ENCODE results near the gene ZW10.

Gene ZW10

GRCh38 chr11:113732092-113732491, 41.4 kb downstream of the ZW10 start:
- no peak overlapping the region for H3K18ac ChIP-seq (ENCODE audit: low read depth in 1 of 2, low read length in 2 of 2)
- no peak overlapping the region for H2BK12ac ChIP-seq (ENCODE audit: low read length in 2 of 2)
- no peak overlapping the region for H2BK120ac ChIP-seq (ENCODE audit: low read depth, low read length)
- no peaks in the 10 kb centered on the region for H3K9me3 ChIP-seq (ENCODE audit: control insufficient read depth, low read length)
- no peak overlapping the region for H2BK5ac ChIP-seq (ENCODE audit: low read depth, low read length, poor library complexity, severe bottlenecking)
- no peaks in the 10 kb centered on the region for H3K79me1 ChIP-seq (replicated peaks; ENCODE audit: low read length, poor library complexity, severe bottlenecking)
- H3K4ac ChIP-seq (ENCODE audit: low read depth in 1 of 2, low read length in 2 of 2): no peak overlapping the region
- 93% methylated on average over 5 of the region's 5 CpGs for WGBS
- no peak overlapping the region for H2AK5ac ChIP-seq (ENCODE audit: low read length, severe bottlenecking)
- no peak overlapping the region for H2AFZ ChIP-seq (ENCODE audit: low read depth, low read length)
- H3K4me1 ChIP-seq (ENCODE audit: control insufficient read depth, insufficient read depth, low read depth, low read length): no peaks in the 10 kb centered on the region
- no peak overlapping the region for H3K23ac ChIP-seq (ENCODE audit: low read length in 2 of 2)
- H3K27me3 ChIP-seq (ENCODE audit: control insufficient read depth in 1 of 2, insufficient read depth in 1 of 2, low read length in 2 of 2): no peaks in the 10 kb centered on the region
- no peak overlapping the region for H3K14ac ChIP-seq (ENCODE audit: low read length in 2 of 2)
- no peak for DNase-seq
- no peak overlapping the region for H3K4me3 ChIP-seq (ENCODE audit: insufficient read depth in 1 of 2, low read depth in 1 of 2, low read length in 2 of 2)
- no peak overlapping the region for H4K8ac ChIP-seq (ENCODE audit: low read length)
- H2BK15ac ChIP-seq (ENCODE audit: low read depth, poor library complexity, severe bottlenecking): no peak overlapping the region
- H3K27ac ChIP-seq (ENCODE audit: low read length, poor library complexity, severe bottlenecking): no peak overlapping the region
- peaks cover 4 to 44% of the 10 kb centered on the region in 2 experiments for H3K36me3 ChIP-seq (ENCODE audit: control insufficient read depth in 1 of 2, insufficient read depth in 2 of 2, low read depth in 1 of 2, low read length in 2 of 2)
- no peak overlapping the region for H3K9ac ChIP-seq (ENCODE audit: low read length)
- no peak overlapping the region for H3K4me2 ChIP-seq (ENCODE audit: low read length, poor library complexity, severe bottlenecking)
- H4K91ac ChIP-seq (ENCODE audit: low read length): no peak overlapping the region

DNA sequence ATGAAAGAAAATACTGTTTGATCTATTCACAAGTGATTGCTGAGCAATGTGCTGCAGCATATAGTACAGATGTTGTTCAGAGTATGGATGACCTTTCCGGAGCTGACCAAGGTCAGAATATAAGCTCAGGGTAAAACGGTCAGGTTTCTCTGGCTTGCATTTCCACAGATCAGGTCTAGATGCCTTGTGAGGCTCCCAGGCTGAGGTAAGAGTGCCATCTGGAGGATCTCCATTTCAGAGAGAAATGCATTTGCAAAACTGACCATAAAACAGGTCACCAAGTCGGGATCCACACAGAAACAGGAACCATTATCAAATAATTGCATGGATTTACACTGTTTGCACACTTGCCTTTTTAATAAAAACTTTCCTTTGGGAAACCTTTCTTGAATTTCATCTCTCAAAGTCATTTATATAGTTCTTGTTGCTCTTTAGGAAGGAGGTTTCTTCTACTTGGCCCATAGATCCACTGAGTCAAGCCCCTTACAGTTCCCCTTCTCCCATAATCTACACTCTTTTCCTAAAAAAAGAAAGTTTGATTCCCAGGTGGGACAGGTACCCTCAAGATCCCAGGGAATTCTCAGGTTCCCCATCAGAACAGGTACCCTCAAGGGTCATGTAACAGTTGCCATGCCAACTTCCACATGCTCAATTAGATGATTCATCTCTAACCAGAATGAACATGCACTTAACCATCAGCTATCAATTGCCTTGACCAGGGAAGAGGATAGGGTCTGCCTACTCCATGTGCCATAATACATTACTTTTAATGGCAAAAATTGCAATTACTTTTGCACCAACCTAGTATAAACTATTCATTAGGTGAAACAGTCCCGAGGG, 42.4 kb downstream of the ZW10 start:
- WGBS: 62% methylated on average over 3 of the region's 4 CpGs
- no peaks in the 10 kb centered on the region for H3K9me3 ChIP-seq (ENCODE audit: control insufficient read depth, low read length)
- no peak overlapping the region for H3K14ac ChIP-seq (ENCODE audit: low read length in 2 of 2)
- H2BK5ac ChIP-seq (ENCODE audit: low read depth, low read length, poor library complexity, severe bottlenecking): no peak overlapping the region
- H2BK120ac ChIP-seq (ENCODE audit: low read depth, low read length): no peak overlapping the region
- no peak overlapping the region for H4K91ac ChIP-seq (ENCODE audit: low read length)
- H3K4ac ChIP-seq (ENCODE audit: low read depth in 1 of 2, low read length in 2 of 2): no peak overlapping the region
- no peak overlapping the region for H3K27ac ChIP-seq (ENCODE audit: low read length, poor library complexity, severe bottlenecking)
- peaks cover 4 to 34% of the 10 kb centered on the region in 2 experiments for H3K36me3 ChIP-seq (ENCODE audit: control insufficient read depth in 1 of 2, insufficient read depth in 2 of 2, low read depth in 1 of 2, low read length in 2 of 2)
- H3K23ac ChIP-seq (ENCODE audit: low read length in 2 of 2): no peak overlapping the region
- peak; percentile 52 for DNase-seq
- H3K18ac ChIP-seq (ENCODE audit: low read depth in 1 of 2, low read length in 2 of 2): no peak overlapping the region
- no peak overlapping the region for H3K9ac ChIP-seq (ENCODE audit: low read length)
- H2BK12ac ChIP-seq (ENCODE audit: low read length in 2 of 2): no peak overlapping the region
- no peak overlapping the region for H4K8ac ChIP-seq (ENCODE audit: low read length)
- no peak overlapping the region for H2BK15ac ChIP-seq (ENCODE audit: low read depth, poor library complexity, severe bottlenecking)
- no peak overlapping the region for H3K4me3 ChIP-seq (ENCODE audit: insufficient read depth in 1 of 2, low read depth in 1 of 2, low read length in 2 of 2)
- no peak overlapping the region for H3K4me2 ChIP-seq (ENCODE audit: low read length, poor library complexity, severe bottlenecking)
- no peaks in the 10 kb centered on the region for H3K79me1 ChIP-seq (replicated peaks; ENCODE audit: low read length, poor library complexity, severe bottlenecking)
- H2AK5ac ChIP-seq (ENCODE audit: low read length, severe bottlenecking): no peak overlapping the region
- H3K4me1 ChIP-seq (ENCODE audit: control insufficient read depth, insufficient read depth, low read depth, low read length): no peaks in the 10 kb centered on the region
- no peak overlapping the region for H2AFZ ChIP-seq (ENCODE audit: low read depth, low read length)
- no peaks in the 10 kb centered on the region for H3K27me3 ChIP-seq (ENCODE audit: control insufficient read depth in 1 of 2, insufficient read depth in 1 of 2, low read length in 2 of 2)

DNA sequence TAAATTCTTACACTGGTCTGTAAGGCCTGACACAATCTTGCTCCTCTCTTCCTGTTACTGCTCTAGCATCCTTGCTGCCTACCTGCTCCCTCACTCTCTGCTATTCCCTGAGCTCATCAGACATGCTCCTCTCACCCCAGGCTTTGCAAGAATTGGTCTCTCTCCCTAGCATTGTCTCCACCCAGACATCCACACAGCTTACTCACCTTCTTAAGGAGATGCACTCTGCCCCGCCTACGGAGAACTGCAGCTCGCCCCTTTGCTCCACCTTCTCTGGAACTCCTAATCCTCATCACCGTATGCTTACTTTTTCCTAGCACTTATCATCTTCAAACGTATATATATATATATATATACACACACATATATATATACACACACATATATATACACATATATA, 44.0 kb downstream of the ZW10 start:
- no peaks in the 10 kb centered on the region for H3K79me1 ChIP-seq (replicated peaks; ENCODE audit: low read length, poor library complexity, severe bottlenecking)
- H2BK5ac ChIP-seq (ENCODE audit: low read depth, low read length, poor library complexity, severe bottlenecking): no peak overlapping the region
- H3K23ac ChIP-seq (ENCODE audit: low read length in 2 of 2): no peak overlapping the region
- H3K4ac ChIP-seq (ENCODE audit: low read depth in 1 of 2, low read length in 2 of 2): no peak overlapping the region
- no peak overlapping the region for H2BK120ac ChIP-seq (ENCODE audit: low read depth, low read length)
- no peak overlapping the region for H2AFZ ChIP-seq (ENCODE audit: low read depth, low read length)
- H3K36me3 ChIP-seq (ENCODE audit: control insufficient read depth in 1 of 2, insufficient read depth in 2 of 2, low read depth in 1 of 2, low read length in 2 of 2): peaks cover 2 to 22% of the 10 kb centered on the region in 2 experiments
- no peak overlapping the region for H2BK12ac ChIP-seq (ENCODE audit: low read length in 2 of 2)
- no peak overlapping the region for H3K4me2 ChIP-seq (ENCODE audit: low read length, poor library complexity, severe bottlenecking)
- no peak overlapping the region for H3K4me3 ChIP-seq (ENCODE audit: insufficient read depth in 1 of 2, low read depth in 1 of 2, low read length in 2 of 2)
- no peak overlapping the region for H2BK15ac ChIP-seq (ENCODE audit: low read depth, poor library complexity, severe bottlenecking)
- no peak overlapping the region for H3K9ac ChIP-seq (ENCODE audit: low read length)
- 62% methylated on average over 3 of the region's 5 CpGs for WGBS
- no peak overlapping the region for H2AK5ac ChIP-seq (ENCODE audit: low read length, severe bottlenecking)
- DNase-seq: no peak
- no peaks in the 10 kb centered on the region for H3K27me3 ChIP-seq (ENCODE audit: control insufficient read depth in 1 of 2, insufficient read depth in 1 of 2, low read length in 2 of 2)
- no peaks in the 10 kb centered on the region for H3K4me1 ChIP-seq (ENCODE audit: control insufficient read depth, insufficient read depth, low read depth, low read length)
- H3K18ac ChIP-seq (ENCODE audit: low read depth in 1 of 2, low read length in 2 of 2): no peak overlapping the region
- no peak overlapping the region for H3K27ac ChIP-seq (ENCODE audit: low read length, poor library complexity, severe bottlenecking)
- no peaks in the 10 kb centered on the region for H3K9me3 ChIP-seq (ENCODE audit: control insufficient read depth, low read length)
- H4K8ac ChIP-seq (ENCODE audit: low read length): no peak overlapping the region
- no peak overlapping the region for H3K14ac ChIP-seq (ENCODE audit: low read length in 2 of 2)
- no peak overlapping the region for H4K91ac ChIP-seq (ENCODE audit: low read length)

DNA sequence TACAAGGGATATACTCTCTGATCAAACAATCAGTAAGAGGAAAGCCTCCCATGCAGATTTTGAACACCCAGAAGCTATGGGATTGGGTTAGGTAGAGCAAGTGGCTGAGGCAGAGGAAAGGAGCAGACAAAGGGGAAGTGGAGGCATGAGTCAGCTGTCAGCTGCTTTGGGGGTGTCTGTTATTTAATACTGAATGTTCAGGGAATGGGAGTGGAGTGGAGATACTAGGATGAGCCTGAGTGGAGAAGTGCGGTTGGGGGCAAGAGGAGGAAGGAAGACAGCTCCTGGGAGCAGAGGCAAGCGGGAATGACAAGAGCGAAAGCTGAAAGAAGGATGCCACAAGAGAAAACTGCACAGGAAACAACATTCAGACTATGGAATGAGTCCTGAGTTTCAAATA, 44.7 kb downstream of the ZW10 start:
- H2AFZ ChIP-seq (ENCODE audit: low read depth, low read length): no peak overlapping the region
- no peaks in the 10 kb centered on the region for H3K9me3 ChIP-seq (ENCODE audit: control insufficient read depth, low read length)
- WGBS: 88% methylated on average over 3 of the region's 3 CpGs

More for the DNA sequence above, 44.7 kb downstream of the ZW10 start:
- H3K4me1 ChIP-seq (ENCODE audit: control insufficient read depth, insufficient read depth, low read depth, low read length): no peaks in the 10 kb centered on the region
- H3K18ac ChIP-seq (ENCODE audit: low read depth in 1 of 2, low read length in 2 of 2): no peak overlapping the region
- no peak overlapping the region for H4K8ac ChIP-seq (ENCODE audit: low read length)
- no peak for DNase-seq
- no peak overlapping the region for H2BK120ac ChIP-seq (ENCODE audit: low read depth, low read length)
- H3K4ac ChIP-seq (ENCODE audit: low read depth in 1 of 2, low read length in 2 of 2): no peak overlapping the region
- H3K4me3 ChIP-seq (ENCODE audit: insufficient read depth in 1 of 2, low read depth in 1 of 2, low read length in 2 of 2): no peak overlapping the region
- H3K23ac ChIP-seq (ENCODE audit: low read length in 2 of 2): no peak overlapping the region
- H2BK12ac ChIP-seq (ENCODE audit: low read length in 2 of 2): no peak overlapping the region
- H4K91ac ChIP-seq (ENCODE audit: low read length): no peak overlapping the region
- no peak overlapping the region for H2BK15ac ChIP-seq (ENCODE audit: low read depth, poor library complexity, severe bottlenecking)
- no peak overlapping the region for H3K9ac ChIP-seq (ENCODE audit: low read length)
- no peak overlapping the region for H3K4me2 ChIP-seq (ENCODE audit: low read length, poor library complexity, severe bottlenecking)
- H3K27ac ChIP-seq (ENCODE audit: low read length, poor library complexity, severe bottlenecking): no peak overlapping the region
- H3K14ac ChIP-seq (ENCODE audit: low read length in 2 of 2): no peak overlapping the region
- H3K36me3 ChIP-seq (ENCODE audit: control insufficient read depth in 1 of 2, insufficient read depth in 2 of 2, low read depth in 1 of 2, low read length in 2 of 2): peaks cover 0 to 15% of the 10 kb centered on the region in 2 experiments
- H2AK5ac ChIP-seq (ENCODE audit: low read length, severe bottlenecking): no peak overlapping the region
- H2BK5ac ChIP-seq (ENCODE audit: low read depth, low read length, poor library complexity, severe bottlenecking): no peak overlapping the region
- H3K79me1 ChIP-seq (replicated peaks; ENCODE audit: low read length, poor library complexity, severe bottlenecking): no peaks in the 10 kb centered on the region
- H3K27me3 ChIP-seq (ENCODE audit: control insufficient read depth in 1 of 2, insufficient read depth in 1 of 2, low read length in 2 of 2): no peaks in the 10 kb centered on the region

All from mesenchymal stem cell (in vitro differentiated cells and primary cell).